ENCODE results near the gene CTNNA3. TPM values are rescaled to one million over a fixed set of nuclear protein-coding genes. Genes with fewer than 3 reads are reported as not detected.

Gene CTNNA3
- polyA plus RNA-seq, 12 donors: 5.5 to 25.4 (median 10.2) TPM; not detected in 1

- DNase-seq: no peak
These were observed 764.0 kb downstream of the CTNNA3 start for GRCh38 chr10:66931949-66932343.

DNA sequence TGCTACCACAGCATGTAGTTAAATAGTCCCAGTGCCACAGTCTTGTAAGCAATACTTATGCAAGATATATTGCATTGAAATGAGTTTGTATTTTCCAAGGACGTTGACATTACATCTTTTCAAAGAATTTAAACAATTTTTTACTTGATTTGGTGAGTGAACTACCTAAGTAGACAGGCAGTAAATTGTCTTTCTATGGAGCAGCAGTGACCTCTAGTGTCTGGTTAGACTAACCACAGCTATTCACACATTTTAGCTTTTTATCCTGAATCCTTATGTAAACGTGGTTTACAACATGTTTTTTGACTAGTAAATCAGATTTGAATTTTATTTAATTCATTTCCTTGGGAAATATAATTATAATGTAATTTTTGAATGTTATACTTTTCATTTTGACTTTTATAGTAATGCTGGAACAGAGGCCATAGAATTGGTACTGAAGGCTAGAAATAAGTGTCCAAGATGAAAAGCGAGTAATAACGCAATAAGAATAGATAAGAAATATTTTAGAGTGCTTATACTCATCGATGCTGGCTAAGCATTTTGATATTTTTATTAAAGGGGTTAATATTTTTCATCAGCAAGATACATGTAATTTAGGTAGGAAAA, 764.6 kb downstream of the CTNNA3 start:
- DNase-seq: peak; percentile 72

GRCh38 chr10:66929375-66929774, 766.6 kb downstream of the CTNNA3 start:
- DNase-seq: no peak

GRCh38 chr10:66928776-66929175, 767.2 kb downstream of the CTNNA3 start:
- no peak for DNase-seq

- peak; percentile 50 for DNase-seq
These were observed 767.8 kb downstream of the CTNNA3 start for GRCh38 chr10:66927971-66928770.

DNA sequence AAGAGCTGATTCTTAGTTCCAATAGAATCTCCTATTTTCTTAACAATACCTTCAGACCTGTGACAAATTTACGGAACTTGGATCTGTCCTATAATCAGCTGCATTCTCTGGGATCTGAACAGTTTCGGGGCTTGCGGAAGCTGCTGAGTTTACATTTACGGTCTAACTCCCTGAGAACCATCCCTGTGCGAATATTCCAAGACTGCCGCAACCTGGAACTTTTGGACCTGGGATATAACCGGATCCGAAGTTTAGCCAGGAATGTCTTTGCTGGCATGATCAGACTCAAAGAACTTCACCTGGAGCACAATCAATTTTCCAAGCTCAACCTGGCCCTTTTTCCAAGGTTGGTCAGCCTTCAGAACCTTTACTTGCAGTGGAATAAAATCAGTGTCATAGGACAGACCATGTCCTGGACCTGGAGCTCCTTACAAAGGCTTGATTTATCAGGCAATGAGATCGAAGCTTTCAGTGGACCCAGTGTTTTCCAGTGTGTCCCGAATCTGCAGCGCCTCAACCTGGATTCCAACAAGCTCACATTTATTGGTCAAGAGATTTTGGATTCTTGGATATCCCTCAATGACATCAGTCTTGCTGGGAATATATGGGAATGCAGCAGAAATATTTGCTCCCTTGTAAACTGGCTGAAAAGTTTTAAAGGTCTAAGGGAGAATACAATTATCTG, 768.6 kb downstream of the CTNNA3 start:
- DNase-seq: no peak

DNA sequence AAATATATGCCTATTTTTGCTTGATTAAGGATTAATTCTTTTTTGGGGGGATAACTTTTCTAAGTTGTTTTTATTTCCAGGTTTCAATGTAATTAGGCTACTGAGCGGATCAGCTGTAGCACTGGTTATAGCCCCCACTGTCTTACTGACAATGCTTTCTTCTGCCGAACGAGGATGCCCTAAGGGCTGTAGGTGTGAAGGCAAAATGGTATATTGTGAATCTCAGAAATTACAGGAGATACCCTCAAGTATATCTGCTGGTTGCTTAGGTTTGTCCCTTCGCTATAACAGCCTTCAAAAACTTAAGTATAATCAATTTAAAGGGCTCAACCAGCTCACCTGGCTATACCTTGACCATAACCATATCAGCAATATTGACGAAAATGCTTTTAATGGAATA, 769.2 kb downstream of the CTNNA3 start:
- DNase-seq: no peak

GRCh38 chr10:66925896-66926715, 769.9 kb downstream of the CTNNA3 start, which contains the start of gene LRRTM3:
TSS of gene LRRTM3 (plus strand) at chr10:66926036.
- DNase-seq: peak; percentile 76

- DNase-seq: no peak
These were observed 770.6 kb downstream of the CTNNA3 start for GRCh38 chr10:66925373-66925772.

- DNase-seq: no peak
These were observed 771.2 kb downstream of the CTNNA3 start for GRCh38 chr10:66924674-66925345.

GRCh38 chr10:66919248-66919647, 776.7 kb downstream of the CTNNA3 start:
- no peak for DNase-seq

DNA sequence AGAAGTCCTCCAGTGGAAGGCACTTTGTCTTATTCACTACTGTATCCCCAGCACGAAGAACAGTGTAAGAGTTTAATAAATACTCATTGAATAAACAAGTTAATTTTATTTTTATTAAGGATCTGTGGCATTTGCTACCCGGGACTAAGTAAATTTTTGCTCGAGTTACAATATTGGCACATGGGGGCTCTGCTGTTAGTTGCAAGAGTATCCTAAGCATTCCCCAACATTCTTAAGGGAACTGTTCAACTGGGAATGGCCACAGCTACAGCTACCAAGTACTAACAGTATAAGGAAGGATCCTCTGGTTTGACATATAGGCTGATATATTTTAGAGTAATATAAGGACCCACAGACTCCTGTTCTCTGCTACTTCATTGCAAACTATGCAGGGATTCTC, 778.9 kb downstream of the CTNNA3 start:
- DNase-seq: no peak

DNA sequence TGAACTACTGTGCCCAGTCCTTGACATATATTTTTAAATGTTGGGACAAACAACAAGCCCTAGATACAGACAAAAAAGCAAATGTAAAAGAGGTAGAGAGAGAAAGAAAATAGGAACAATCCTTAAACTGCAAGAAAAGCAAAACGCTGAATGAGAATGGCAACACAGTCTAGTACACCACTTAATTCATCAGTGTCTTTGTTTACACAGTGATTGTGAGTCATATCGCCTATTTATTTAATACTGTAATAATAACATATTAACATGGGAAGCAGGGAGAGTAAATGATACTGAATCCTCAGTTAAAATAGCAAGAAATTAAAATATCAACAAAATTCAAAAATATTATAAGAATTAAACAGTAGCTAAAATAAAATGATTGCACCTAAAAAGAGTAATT, 780.0 kb downstream of the CTNNA3 start:
- DNase-seq: no peak

DNA sequence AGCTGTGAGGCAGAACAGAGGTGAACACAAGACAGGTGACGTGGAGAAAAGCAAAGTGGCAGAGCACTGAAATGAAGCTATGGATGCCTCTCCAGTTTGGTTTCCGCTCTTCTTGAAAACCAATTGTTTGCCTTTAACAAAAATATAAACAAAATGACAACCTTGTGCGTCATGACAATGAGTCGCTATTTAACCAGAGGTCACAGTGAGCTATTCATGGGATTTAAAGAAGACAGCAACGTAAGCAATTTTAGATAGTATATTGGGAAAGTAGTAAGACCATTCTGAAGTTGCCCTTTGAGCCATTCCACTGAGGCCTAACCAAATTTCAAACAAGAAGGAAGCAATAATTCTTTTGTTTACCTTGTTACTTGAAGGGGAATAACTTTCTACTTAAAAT, 785.3 kb downstream of the CTNNA3 start:
- DNase-seq: no peak

DNA sequence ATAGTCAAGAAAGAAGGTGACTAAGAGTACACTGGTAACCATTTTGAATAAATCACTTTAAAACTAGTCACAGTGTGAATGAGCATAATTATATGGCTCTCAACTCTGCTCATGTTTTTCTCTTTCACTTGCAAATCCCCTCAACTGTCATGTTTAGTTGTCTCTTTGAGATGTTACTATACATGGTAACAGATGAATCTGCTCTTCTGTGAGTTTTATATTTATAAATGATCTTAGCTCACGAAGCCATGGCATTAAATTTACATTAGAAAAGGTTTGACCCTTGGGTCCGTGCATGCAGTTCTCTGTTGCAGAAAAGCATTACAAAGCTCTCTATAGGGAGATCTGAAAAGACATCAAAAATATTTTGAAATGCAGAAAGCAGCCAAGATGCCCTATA, 803.1 kb downstream of the CTNNA3 start:
- DNase-seq: no peak

- DNase-seq: no peak
These were observed 807.8 kb downstream of the CTNNA3 start for GRCh38 chr10:66888237-66888636.

DNA sequence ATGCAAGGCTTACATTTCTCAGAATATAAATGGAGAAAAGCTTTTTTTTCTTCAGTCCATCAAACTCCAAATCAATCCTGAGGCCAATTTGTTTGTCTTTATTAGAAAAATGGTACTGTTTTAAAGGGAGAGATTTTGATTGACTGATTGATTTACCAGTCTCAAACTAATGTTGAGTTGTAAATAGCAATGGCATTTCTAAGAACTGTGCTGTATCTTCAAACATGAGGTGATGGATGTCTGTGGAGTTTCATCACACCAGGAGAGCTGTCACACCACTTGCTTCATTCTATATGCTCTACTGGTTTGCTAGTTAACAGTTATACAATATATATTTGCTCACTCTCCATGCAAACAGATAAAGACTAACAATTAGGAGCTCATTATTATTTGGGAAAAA, 809.1 kb downstream of the CTNNA3 start:
- no peak for DNase-seq

GRCh38 chr10:66882271-66882670, 813.7 kb downstream of the CTNNA3 start:
- no peak for DNase-seq

DNA sequence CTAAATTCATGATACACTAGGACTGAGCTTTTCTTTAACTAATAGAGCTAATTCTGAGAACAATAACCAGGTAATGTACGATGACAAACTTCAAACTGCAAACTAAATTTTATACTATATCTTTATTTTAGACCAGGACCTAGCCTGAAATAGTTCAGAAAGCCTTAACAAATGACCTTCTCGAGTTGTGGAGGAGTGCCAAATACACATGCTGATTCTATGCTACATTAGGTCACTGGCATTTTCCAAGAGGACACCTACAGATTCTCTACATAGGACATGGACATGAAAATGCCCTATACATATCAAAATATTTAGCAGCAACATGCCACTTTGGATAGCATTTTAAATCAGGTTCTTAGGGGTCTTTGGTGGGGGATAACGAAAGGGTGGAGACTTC, 814.2 kb downstream of the CTNNA3 start:
- DNase-seq: no peak

- DNase-seq: no peak
These were observed 815.2 kb downstream of the CTNNA3 start for GRCh38 chr10:66880826-66881225.

DNA sequence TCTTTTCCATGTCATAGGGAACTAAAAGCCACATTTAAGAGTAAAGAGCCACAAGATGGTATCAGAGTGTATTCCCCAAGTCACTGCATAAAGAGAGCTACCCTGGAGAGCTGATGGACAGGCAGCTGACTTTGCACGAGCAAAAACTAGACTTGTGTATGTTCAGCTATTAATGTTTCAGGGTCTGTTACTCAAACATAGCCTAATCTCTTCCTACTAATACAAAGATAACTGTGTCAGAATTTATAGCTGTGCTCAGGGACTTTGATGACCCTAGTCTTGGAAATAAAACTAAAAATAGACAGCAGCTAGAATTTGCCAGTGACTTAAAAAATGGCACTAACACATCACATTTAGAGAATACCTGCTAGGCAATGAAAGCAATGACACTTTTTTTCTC, 815.7 kb downstream of the CTNNA3 start:
- no peak for DNase-seq

Measured in muscle of arm (tissue), 12 donors.